NCI-H1092 treated with DMSO at 0.1 percent for 48 hours (cell line): ENCODE results near the gene CHRM1.
"Not testable (repeated sequence)": the region's sequence is repeated elsewhere in the genome, so short reads cannot be mapped to it uniquely, and the experiment has no call there.

Source experiments
- DNase-seq: peaks from one replicate; lab custom pipeline; 2025; lab: John Stamatoyannopoulos, UW

The CHRM1 gene

GRCh38 chr11:62921201-62921572 is at the start of gene CHRM1:
Gene CHRM1, minus strand, starts transcription at chr11:62921363. Its CDS starts 10,263 bp downstream, at chr11:62911100.
- no peak for DNase-seq

- no peak for DNase-seq
Observed at GRCh38 chr11:62965574-62965973, 44.4 kb upstream of the CHRM1 start.

- DNase-seq = no peak
Observed at GRCh38 chr11:62962391-62962790, 41.2 kb upstream of the CHRM1 start.

GRCh38 chr11:62961017-62961570 is 39.9 kb upstream of the CHRM1 start:
- DNase-seq = no peak

- no peak for DNase-seq
Observed at GRCh38 chr11:62959422-62959980, 38.3 kb upstream of the CHRM1 start.

GRCh38 chr11:62958547-62959421 is 37.6 kb upstream of the CHRM1 start:
- DNase-seq = no peak

- DNase-seq = no peak
Observed at GRCh38 chr11:62957147-62957546, 36.0 kb upstream of the CHRM1 start.

- no peak for DNase-seq
Observed at GRCh38 chr11:62954478-62954877, 33.3 kb upstream of the CHRM1 start.

- DNase-seq = no peak
Observed at GRCh38 chr11:62953811-62954210, 32.6 kb upstream of the CHRM1 start.

GRCh38 chr11:62948765-62949320 is 27.7 kb upstream of the CHRM1 start:
- DNase-seq = no peak

GRCh38 chr11:62945538-62945937 is 24.4 kb upstream of the CHRM1 start:
- not testable (repeated sequence) for DNase-seq

GRCh38 chr11:62937528-62937927 is 16.4 kb upstream of the CHRM1 start:
- not testable (repeated sequence) for DNase-seq

- no peak for DNase-seq
Observed at GRCh38 chr11:62934496-62934785, 13.3 kb upstream of the CHRM1 start.

- DNase-seq = no peak
Observed at GRCh38 chr11:62933750-62934495, 12.8 kb upstream of the CHRM1 start.

GRCh38 chr11:62933285-62933684 is 12.1 kb upstream of the CHRM1 start:
- no peak for DNase-seq

GRCh38 chr11:62931499-62932278 is 10.5 kb upstream of the CHRM1 start:
- DNase-seq = no peak

- no peak for DNase-seq
Observed at GRCh38 chr11:62930666-62931065, 9.5 kb upstream of the CHRM1 start.

GRCh38 chr11:62930157-62930556 is 9.0 kb upstream of the CHRM1 start:
- peak; percentile 60 for DNase-seq

- DNase-seq = no peak
Observed at GRCh38 chr11:62928011-62928410, 6.8 kb upstream of the CHRM1 start.

GRCh38 chr11:62926680-62927455 is 5.7 kb upstream of the CHRM1 start:
- no peak for DNase-seq
